ENCODE results near the gene F7. TPM values are rescaled to one million over a fixed set of nuclear protein-coding genes. Genes with fewer than 3 reads are reported as not detected.

Gene F7
- total RNA-seq, 1 experiment from 2014 or later, result not detected

DNA sequence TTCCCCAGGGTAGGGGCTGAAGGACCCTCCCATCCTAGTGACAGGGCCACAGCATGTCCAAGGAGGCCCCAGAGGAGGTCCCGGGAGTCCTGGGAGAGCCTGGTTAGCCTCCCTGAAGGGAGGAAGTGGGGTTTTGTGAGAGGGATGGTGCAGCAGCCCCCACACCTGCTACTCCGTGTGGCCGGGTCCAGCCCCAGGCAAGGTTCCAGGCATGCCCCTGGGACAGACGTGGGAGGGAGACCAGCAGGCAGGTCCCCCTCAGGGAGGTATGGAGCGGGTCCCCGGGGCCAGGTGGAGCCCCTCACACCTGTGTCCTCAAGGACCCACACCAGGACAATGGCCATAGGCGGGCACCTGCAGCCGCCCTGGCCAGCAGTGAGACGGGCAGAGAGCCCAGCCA, 1.9 kb upstream of the F7 start:
- in situ Hi-C loops (cut with HindIII; ENCODE audit: low pct_unique_long_range_greater_than_20kb, low sequenced_read_pairs) (no loop called here), intact Hi-C loops (cut with micrococcal nuclease; ENCODE audit: unreplicated experiment) (no loop called here)
- ChIA-PET POLR2A (no interaction called here), CTCF (no interaction called here)
- Histone ChIP-seq H3K9me3 (ENCODE audit: control insufficient read depth, insufficient read depth, low read depth, low read length) (no peaks in the 10 kb centered on the region), H3K36me3 (ENCODE audit: control insufficient read depth, insufficient read depth, low read length) (no peaks in the 10 kb centered on the region), H3K4me3 (ENCODE audit: low read depth in 2 of 2, low read length in 2 of 2) (no peak overlapping the region), H3K27ac (ENCODE audit: low read length) (no peak overlapping the region), H3K4me1 (ENCODE audit: control insufficient read depth, insufficient read depth, low read length) (peaks cover 8% of the 10 kb centered on the region), H3K27me3 (ENCODE audit: control insufficient read depth, insufficient read depth, low read length) (no peaks in the 10 kb centered on the region)
- DNase-seq (ENCODE audit: low read depth, low spot score) (no peak), ATAC-seq (no peak)
- no peak for TF ChIP-seq SIN3A (IDR thresholded peaks at IDR 0.05; ENCODE audit: borderline replicate concordance, insufficient read depth, low read depth, low read length)
- TF ChIP-seq, protein P1, sequence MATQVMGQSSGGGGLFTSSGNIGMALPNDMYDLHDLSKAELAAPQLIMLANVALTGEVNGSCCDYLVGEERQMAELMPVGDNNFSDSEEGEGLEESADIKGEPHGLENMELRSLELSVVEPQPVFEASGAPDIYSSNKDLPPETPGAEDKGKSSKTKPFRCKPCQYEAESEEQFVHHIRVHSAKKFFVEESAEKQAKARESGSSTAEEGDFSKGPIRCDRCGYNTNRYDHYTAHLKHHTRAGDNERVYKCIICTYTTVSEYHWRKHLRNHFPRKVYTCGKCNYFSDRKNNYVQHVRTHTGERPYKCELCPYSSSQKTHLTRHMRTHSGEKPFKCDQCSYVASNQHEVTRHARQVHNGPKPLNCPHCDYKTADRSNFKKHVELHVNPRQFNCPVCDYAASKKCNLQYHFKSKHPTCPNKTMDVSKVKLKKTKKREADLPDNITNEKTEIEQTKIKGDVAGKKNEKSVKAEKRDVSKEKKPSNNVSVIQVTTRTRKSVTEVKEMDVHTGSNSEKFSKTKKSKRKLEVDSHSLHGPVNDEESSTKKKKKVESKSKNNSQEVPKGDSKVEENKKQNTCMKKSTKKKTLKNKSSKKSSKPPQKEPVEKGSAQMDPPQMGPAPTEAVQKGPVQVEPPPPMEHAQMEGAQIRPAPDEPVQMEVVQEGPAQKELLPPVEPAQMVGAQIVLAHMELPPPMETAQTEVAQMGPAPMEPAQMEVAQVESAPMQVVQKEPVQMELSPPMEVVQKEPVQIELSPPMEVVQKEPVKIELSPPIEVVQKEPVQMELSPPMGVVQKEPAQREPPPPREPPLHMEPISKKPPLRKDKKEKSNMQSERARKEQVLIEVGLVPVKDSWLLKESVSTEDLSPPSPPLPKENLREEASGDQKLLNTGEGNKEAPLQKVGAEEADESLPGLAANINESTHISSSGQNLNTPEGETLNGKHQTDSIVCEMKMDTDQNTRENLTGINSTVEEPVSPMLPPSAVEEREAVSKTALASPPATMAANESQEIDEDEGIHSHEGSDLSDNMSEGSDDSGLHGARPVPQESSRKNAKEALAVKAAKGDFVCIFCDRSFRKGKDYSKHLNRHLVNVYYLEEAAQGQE (IDR thresholded peaks at IDR 0.05; ENCODE audit: insufficient read depth in 1 of 2, low read depth in 2 of 2, low read length in 1 of 2), result no peak
- TF ChIP-seq, protein P2, sequence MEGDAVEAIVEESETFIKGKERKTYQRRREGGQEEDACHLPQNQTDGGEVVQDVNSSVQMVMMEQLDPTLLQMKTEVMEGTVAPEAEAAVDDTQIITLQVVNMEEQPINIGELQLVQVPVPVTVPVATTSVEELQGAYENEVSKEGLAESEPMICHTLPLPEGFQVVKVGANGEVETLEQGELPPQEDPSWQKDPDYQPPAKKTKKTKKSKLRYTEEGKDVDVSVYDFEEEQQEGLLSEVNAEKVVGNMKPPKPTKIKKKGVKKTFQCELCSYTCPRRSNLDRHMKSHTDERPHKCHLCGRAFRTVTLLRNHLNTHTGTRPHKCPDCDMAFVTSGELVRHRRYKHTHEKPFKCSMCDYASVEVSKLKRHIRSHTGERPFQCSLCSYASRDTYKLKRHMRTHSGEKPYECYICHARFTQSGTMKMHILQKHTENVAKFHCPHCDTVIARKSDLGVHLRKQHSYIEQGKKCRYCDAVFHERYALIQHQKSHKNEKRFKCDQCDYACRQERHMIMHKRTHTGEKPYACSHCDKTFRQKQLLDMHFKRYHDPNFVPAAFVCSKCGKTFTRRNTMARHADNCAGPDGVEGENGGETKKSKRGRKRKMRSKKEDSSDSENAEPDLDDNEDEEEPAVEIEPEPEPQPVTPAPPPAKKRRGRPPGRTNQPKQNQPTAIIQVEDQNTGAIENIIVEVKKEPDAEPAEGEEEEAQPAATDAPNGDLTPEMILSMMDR (IDR thresholded peaks at IDR 0.05), result no peak
- TF ChIP-seq TCF7L2 (IDR thresholded peaks at IDR 0.05; ENCODE audit: low read depth, low read length), result no peak
- TF ChIP-seq POLR2AphosphoS5 (IDR thresholded peaks at IDR 0.05; ENCODE audit: low read depth, low read length), result no peak
- BruUV-seq (replicated peaks), result no TSS peak

- Histone ChIP-seq H3K27ac (ENCODE audit: low read length) (no peak overlapping the region), H3K4me1 (ENCODE audit: control insufficient read depth, insufficient read depth, low read length) (peaks cover 8% of the 10 kb centered on the region), H3K27me3 (ENCODE audit: control insufficient read depth, insufficient read depth, low read length) (no peaks in the 10 kb centered on the region), H3K4me3 (ENCODE audit: low read depth in 2 of 2, low read length in 2 of 2) (no peak overlapping the region), H3K36me3 (ENCODE audit: control insufficient read depth, insufficient read depth, low read length) (no peaks in the 10 kb centered on the region), H3K9me3 (ENCODE audit: control insufficient read depth, insufficient read depth, low read depth, low read length) (no peaks in the 10 kb centered on the region)
- intact Hi-C loops (cut with micrococcal nuclease; ENCODE audit: unreplicated experiment) (no loop called here), in situ Hi-C loops (cut with HindIII; ENCODE audit: low pct_unique_long_range_greater_than_20kb, low sequenced_read_pairs) (no loop called here)
- DNase-seq (ENCODE audit: low read depth, low spot score) (no peak), ATAC-seq (no peak)
- TF ChIP-seq POLR2AphosphoS5 (IDR thresholded peaks at IDR 0.05; ENCODE audit: low read depth, low read length) (no peak), SIN3A (IDR thresholded peaks at IDR 0.05; ENCODE audit: borderline replicate concordance, insufficient read depth, low read depth, low read length) (no peak), TCF7L2 (IDR thresholded peaks at IDR 0.05; ENCODE audit: low read depth, low read length) (no peak)
- TF ChIP-seq, protein P2 (IDR thresholded peaks at IDR 0.05), result no peak
- TF ChIP-seq, protein P1 (IDR thresholded peaks at IDR 0.05; ENCODE audit: insufficient read depth in 1 of 2, low read depth in 2 of 2, low read length in 1 of 2), result no peak
- POLR2A ChIA-PET, result no interaction called here
- no TSS peak for BruUV-seq (replicated peaks)
- CTCF ChIA-PET, result no interaction called here
Measured at GRCh38 chr13:113105921-113106452, 396 bp downstream of the F7 start.

All from Panc1 (cell line).